Fibroblast of skin of left biceps (primary cell): Measurements from ENCODE around the gene MARCKSL1.
A peak's percentile ranks its signal among the peaks of the same experiment; 100 is the strongest.
"Not testable (repeated sequence)": the region's sequence is repeated elsewhere in the genome, so short reads cannot be mapped to it uniquely, and the experiment has no call there.

Experiments used
- DNase-seq, 2 experiments: peaks; one replicate each; pipeline ENCODE4 v3.0.0-alpha.2; 2013; ENCODE audit warnings: low read depth in 2 of 2

The MARCKSL1 gene

GRCh38 chr1:32333251-32333963 lies 2.6 kb downstream of the MARCKSL1 start:
- DNase-seq, result no peak

- DNase-seq, result no peak
Measured at GRCh38 chr1:32332290-32333079, 3.5 kb downstream of the MARCKSL1 start.

- DNase-seq, result no peak
Measured at GRCh38 chr1:32331549-32331948, 4.5 kb downstream of the MARCKSL1 start.

- DNase-seq, result no peak
Measured at GRCh38 chr1:32330558-32331151, 5.4 kb downstream of the MARCKSL1 start.

GRCh38 chr1:32329931-32330466 lies 6.0 kb downstream of the MARCKSL1 start:
- no peak for DNase-seq

- DNase-seq, result no peak
Measured at GRCh38 chr1:32327204-32327603, 8.8 kb downstream of the MARCKSL1 start.

- DNase-seq, result no peak
Measured at GRCh38 chr1:32321712-32322291, 14.2 kb downstream of the MARCKSL1 start.

GRCh38 chr1:32318127-32318869 lies 17.7 kb downstream of the MARCKSL1 start:
- no peak for DNase-seq

- no peak for DNase-seq
Measured at GRCh38 chr1:32316903-32317277, 19.1 kb downstream of the MARCKSL1 start.

- DNase-seq, result no peak
Measured at GRCh38 chr1:32311709-32312393, 24.2 kb downstream of the MARCKSL1 start.

- no peak for DNase-seq
Measured at GRCh38 chr1:32309960-32310359, 26.1 kb downstream of the MARCKSL1 start.

- DNase-seq, result no peak
Measured at GRCh38 chr1:32307324-32307723, 28.7 kb downstream of the MARCKSL1 start.

GRCh38 chr1:32305310-32305709 lies 30.7 kb downstream of the MARCKSL1 start:
- no peak for DNase-seq

- DNase-seq, result no peak
Measured at GRCh38 chr1:32303997-32304622, 31.9 kb downstream of the MARCKSL1 start.

GRCh38 chr1:32303358-32303757 lies 32.7 kb downstream of the MARCKSL1 start:
- DNase-seq, result no peak

GRCh38 chr1:32299327-32299726 lies 36.7 kb downstream of the MARCKSL1 start:
- DNase-seq, result no peak

- DNase-seq, result not testable (repeated sequence)
Measured at GRCh38 chr1:32298211-32298610, 37.8 kb downstream of the MARCKSL1 start.

- DNase-seq, result peak; percentile 86 to 89
Measured at GRCh38 chr1:32291708-32292538, 44.1 kb downstream of the MARCKSL1 start, which contains the start of gene HDAC1. Gene HDAC1 (plus strand): TSS chr1:32292083. CDS start chr1:32292170, 87 bp downstream.

- no peak for DNase-seq
Measured at GRCh38 chr1:32291145-32291707, 44.8 kb downstream of the MARCKSL1 start.
